Activated naive CD8-positive, alpha-beta T cell treated with anti-CD3 and anti-CD28 coated beads for 36 hours (primary cell): ENCODE data around the gene GLIS1. TPM values are rescaled to one million over a fixed set of nuclear protein-coding genes. Genes with fewer than 3 reads are reported as not detected.

Experiments used
- DNase-seq: peaks from one replicate; pipeline ENCODE4 v3.0.0; 2021
- H3K27ac Mint-ChIP-seq: one replicate; pipeline ENCODE4 v1.8.0; 2022; ENCODE audit warnings: mild to moderate bottlenecking, moderate library complexity, mixed read lengths
- H3K27me3 Mint-ChIP-seq: one replicate; pipeline ENCODE4 v1.8.0; 2022; ENCODE audit warnings: mild to moderate bottlenecking, mixed read lengths
- H3K36me3 Mint-ChIP-seq: one replicate; pipeline ENCODE4 v1.8.0; 2021; ENCODE audit warnings: mild to moderate bottlenecking, mixed read lengths
- H3K4me1 Mint-ChIP-seq: one replicate; pipeline ENCODE4 v1.8.0; 2021; ENCODE audit warnings: mixed read lengths
- H3K4me3 Mint-ChIP-seq: one replicate; pipeline ENCODE4 v1.8.0; 2022; ENCODE audit warnings: mild to moderate bottlenecking, moderate library complexity, mixed read lengths
- H3K9me3 Mint-ChIP-seq: one replicate; pipeline ENCODE4 v1.8.0; 2022; ENCODE audit warnings: mixed read lengths
- total RNA-seq, 2 experiments: library from RNA; stranded (reverse); gene quantifications; one replicate each; pipeline ENCODE4 v1.2.3, GENCODE V29; 2021

Gene GLIS1
- total RNA-seq, 2 experiments from 2014 or later, result 0.10 TPM; not detected in 1

DNA sequence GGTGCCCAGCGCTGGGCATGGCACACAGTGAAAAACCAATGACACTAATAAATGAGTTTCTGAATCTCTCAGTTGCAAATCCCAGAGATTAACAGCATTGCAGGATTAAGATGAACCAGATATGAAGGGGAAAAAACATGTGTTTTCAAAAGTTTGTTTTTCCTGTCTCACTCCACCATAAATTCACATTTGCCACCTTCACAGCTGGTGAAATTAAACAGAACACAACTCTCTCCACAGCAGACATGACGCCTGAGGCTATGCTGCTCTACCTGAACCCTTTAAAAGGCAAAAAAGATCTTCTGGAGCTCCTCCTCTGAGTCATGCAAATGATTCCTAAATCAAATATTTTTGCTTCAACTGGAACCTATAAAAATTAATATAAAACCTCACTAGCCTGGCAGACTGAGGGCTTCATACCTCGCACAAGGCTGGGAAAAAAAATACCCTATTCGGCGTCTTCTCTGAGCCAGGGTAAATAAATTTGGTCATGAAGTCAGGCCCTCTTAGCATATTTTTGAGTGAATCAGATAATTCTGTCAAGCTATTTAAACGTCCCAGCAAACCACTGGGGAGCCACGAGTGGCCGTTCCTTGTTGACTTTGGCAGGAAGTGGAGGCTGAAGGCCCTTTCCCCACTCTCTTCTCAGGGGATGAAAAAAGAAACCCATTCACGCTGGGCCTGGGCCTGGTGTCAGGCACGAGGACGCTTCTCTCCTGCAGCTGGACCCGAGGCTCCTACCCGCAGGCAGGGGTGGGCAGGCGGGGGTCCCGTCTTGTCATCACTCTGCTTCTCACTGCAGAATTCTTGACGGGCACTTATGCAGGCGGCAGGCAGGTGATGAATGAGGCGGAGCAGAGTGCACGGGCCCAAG is 226.8 kb downstream of the GLIS1 start:
- Mint-ChIP-seq H3K27ac (no peak overlapping the region), H3K4me1 (no peaks in the 10 kb centered on the region), H3K36me3 (no peaks in the 10 kb centered on the region), H3K4me3 (no peak overlapping the region), H3K9me3 (no peaks in the 10 kb centered on the region), H3K27me3 (peaks cover 3% of the 10 kb centered on the region)
- no peak for DNase-seq

DNA sequence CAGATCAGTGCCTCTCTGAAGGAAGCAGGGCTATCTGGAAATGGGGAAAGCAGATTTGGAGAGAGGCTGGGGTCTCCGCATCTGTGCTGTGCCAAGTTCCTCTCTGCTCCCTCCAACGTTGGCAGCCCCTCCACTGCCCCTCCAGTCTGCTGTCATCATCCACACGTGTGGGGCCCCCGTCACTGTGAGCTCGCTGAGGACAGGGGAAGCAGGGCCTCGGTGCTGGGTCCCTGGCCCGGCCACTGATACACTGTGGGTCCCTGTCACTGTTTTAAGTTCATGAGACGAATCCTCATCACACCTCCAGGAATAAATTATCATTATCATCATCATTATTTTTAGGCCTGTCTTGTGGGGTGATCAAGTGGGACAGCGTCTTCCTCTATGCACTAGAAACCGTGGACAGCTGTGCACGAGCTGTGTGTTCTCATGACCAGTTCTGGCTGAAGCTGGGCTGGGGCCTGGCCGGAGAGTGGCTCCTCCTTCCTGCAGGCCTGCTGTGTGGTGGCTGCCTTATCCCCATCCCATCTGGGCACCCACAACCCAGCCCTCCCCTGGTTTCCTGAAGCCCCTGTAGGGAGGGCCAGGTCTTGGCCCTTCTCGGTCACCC is 227.5 kb downstream of the GLIS1 start:
- H3K4me3 Mint-ChIP-seq, result no peak overlapping the region
- H3K4me1 Mint-ChIP-seq, result no peaks in the 10 kb centered on the region
- no peak for DNase-seq
- H3K9me3 Mint-ChIP-seq, result no peaks in the 10 kb centered on the region
- H3K27me3 Mint-ChIP-seq, result peaks cover 3% of the 10 kb centered on the region
- no peak overlapping the region for H3K27ac Mint-ChIP-seq
- H3K36me3 Mint-ChIP-seq, result no peaks in the 10 kb centered on the region

DNA sequence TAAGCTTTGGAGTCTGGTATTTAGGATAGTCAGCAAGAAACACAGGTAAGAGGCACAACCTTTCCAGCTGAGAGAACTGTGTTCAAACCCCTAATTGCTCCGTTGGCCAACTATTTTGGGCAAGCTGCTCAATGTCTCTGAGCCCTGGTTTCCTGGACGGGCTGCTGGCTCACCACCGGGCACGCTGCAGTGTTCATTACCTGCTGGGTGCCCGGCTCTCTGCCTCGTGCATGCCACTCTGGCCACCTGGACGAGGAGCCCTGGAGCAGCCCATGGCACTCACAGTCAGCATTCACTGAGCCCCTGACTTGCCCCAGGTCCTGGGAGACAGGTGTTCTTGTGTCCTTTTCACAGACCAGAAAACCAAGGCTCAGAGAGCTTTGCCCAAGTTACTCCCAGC is 228.7 kb downstream of the GLIS1 start:
- no peak for DNase-seq
- H3K27me3 Mint-ChIP-seq, result peaks cover 3% of the 10 kb centered on the region
- no peak overlapping the region for H3K27ac Mint-ChIP-seq
- H3K4me3 Mint-ChIP-seq, result no peak overlapping the region
- no peaks in the 10 kb centered on the region for H3K36me3 Mint-ChIP-seq
- H3K9me3 Mint-ChIP-seq, result no peaks in the 10 kb centered on the region
- H3K4me1 Mint-ChIP-seq, result no peaks in the 10 kb centered on the region

DNA sequence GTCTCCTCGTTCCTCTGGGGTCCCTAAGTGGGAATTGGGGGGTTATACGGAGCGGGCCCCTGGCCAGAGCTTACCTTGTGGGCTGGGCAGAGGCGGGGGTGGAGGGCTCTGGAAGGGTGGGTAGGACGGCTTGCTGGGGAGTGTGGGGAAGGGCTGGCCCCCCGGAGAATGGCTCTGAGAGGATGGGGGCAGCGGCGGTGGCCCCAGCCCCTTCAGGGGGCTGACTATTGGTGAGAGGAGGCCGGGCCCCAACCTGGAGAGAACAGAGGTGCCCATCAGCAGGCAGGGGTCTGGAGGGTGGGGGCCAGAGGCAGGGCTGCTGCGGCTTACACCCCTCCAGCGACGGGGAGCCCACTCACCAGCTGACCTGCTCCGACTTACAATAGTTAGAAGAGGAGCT is 229.2 kb downstream of the GLIS1 start:
- H3K27me3 Mint-ChIP-seq, result peaks cover 3% of the 10 kb centered on the region
- no peak overlapping the region for H3K27ac Mint-ChIP-seq
- no peak for DNase-seq
- no peaks in the 10 kb centered on the region for H3K9me3 Mint-ChIP-seq
- no peaks in the 10 kb centered on the region for H3K36me3 Mint-ChIP-seq
- H3K4me3 Mint-ChIP-seq, result no peak overlapping the region
- H3K4me1 Mint-ChIP-seq, result no peaks in the 10 kb centered on the region

DNA sequence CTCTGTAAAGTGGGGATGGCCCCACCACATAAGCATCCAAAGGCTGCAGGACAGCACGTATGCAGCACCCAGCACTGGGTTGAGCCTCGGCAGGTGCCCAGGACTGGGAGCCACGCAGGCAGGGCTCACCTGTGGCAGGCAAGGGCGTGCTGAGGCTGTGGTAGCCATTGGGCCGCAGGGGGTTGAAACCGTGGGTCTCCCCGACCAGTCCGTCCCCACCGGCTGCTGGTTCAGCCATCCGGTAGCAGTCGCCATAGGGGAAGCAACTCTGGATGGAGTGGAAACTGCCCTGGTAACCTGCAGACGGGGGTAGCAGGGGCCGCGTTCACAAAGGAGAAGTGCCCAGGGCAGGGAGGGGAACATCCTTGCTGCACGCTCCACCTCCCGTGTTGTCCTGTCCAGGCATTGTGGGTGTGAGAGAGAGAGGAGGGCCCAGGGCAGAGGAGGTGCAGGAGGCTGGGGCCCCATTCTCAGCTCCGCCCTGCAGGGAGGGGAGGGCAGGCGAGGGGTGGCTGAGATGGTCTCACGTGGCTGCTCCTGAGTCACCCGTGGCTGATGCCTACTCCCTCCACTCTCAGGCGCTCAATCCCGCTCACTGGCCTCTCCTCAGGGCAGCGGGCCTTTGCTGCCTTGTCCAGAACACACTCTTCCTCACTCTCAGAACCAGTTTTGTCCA is 229.8 kb downstream of the GLIS1 start:
- H3K4me1 Mint-ChIP-seq, result no peaks in the 10 kb centered on the region
- no peaks in the 10 kb centered on the region for H3K36me3 Mint-ChIP-seq
- H3K27ac Mint-ChIP-seq, result no peak overlapping the region

DNA sequence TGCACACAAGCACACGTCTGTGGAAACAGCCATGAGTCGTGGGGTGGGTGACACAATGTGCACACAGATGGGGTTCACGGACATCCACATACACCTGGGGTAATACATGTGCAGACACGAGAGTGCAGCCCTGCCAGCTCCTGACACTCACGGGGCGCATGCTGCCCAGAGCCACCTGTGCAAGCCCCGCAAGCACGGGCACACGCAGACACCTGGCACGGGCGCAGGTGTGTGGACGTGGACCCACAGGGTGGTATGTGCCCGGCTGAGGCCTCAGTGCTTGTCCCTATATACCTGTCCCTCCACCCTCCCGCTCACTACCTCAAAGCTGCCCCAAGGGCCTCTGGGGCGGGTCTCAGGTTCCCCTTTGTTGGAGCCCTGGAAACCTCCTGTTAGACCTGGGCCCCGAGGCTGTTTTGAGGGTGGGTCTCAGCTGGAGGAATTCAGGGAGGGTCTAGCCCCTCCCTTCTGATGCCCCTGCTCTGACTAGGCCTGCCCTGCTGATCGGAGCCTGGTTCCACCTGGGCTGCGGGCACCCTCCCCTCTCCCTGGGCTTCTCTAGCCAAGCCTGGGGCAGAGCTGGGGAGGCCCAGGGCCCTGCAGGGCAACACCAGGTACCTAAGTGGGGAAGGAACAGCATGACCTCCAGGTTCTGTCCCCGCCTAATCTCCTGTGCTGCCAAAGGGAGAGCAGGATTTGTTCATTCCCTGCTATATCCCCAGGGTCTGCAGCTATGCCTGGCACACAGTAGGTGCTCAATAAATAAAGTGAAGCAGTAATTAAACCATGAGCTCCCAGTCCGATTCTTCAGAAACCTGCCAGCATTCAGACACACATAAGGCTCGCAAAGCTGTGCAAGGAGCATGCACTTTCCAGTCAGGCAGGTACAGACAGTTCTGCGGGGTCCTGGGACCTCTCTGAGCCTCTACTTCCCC is 230.6 kb downstream of the GLIS1 start:
- Mint-ChIP-seq H3K4me3 (no peak overlapping the region), H3K9me3 (no peaks in the 10 kb centered on the region), H3K4me1 (no peaks in the 10 kb centered on the region), H3K36me3 (no peaks in the 10 kb centered on the region), H3K27me3 (peaks cover 3% of the 10 kb centered on the region), H3K27ac (no peak overlapping the region)
- DNase-seq, result no peak

More for the DNA sequence above, 229.8 kb downstream of the GLIS1 start:
- no peak for DNase-seq
- H3K27me3 Mint-ChIP-seq, result peaks cover 3% of the 10 kb centered on the region
- H3K9me3 Mint-ChIP-seq, result no peaks in the 10 kb centered on the region
- no peak overlapping the region for H3K4me3 Mint-ChIP-seq

DNA sequence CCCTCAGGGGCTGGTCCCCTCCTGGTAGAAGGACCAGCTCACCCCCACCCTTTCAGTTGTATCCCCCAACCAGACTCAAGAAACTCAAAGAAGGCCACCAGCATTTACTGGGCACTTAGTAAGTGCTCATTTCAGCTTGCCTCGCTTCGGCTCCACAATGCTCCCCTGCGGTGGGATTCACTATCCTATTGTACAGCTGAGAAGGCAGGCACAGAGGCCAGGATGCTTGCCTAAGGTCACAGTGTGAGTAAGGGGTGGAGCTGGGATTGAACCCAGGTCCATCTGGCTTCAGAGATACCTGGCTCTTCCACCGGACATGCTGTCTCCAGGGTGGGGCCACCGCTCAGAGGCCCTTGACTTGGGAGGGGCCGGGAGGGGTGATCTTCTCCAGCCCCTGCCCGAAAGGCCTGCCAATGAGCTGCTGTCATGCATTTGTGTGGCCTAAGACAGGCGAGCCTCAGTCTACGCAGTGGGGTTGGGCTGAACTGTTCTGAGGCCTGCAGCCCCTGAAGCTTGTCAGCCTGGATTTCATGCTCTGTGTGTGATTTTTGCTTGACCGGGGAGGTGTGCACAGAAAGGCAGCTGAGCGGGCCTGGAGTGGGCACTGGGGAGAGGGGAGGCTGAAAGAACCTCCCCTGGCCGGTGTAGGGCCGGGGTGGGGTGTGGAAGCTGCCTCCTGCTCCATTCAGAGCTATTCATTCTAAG is 231.7 kb downstream of the GLIS1 start:
- H3K36me3 Mint-ChIP-seq, result no peaks in the 10 kb centered on the region
- DNase-seq, result no peak
- no peaks in the 10 kb centered on the region for H3K9me3 Mint-ChIP-seq
- H3K27ac Mint-ChIP-seq, result no peak overlapping the region
- peaks cover 3% of the 10 kb centered on the region for H3K27me3 Mint-ChIP-seq
- no peaks in the 10 kb centered on the region for H3K4me1 Mint-ChIP-seq
- no peak overlapping the region for H3K4me3 Mint-ChIP-seq

DNA sequence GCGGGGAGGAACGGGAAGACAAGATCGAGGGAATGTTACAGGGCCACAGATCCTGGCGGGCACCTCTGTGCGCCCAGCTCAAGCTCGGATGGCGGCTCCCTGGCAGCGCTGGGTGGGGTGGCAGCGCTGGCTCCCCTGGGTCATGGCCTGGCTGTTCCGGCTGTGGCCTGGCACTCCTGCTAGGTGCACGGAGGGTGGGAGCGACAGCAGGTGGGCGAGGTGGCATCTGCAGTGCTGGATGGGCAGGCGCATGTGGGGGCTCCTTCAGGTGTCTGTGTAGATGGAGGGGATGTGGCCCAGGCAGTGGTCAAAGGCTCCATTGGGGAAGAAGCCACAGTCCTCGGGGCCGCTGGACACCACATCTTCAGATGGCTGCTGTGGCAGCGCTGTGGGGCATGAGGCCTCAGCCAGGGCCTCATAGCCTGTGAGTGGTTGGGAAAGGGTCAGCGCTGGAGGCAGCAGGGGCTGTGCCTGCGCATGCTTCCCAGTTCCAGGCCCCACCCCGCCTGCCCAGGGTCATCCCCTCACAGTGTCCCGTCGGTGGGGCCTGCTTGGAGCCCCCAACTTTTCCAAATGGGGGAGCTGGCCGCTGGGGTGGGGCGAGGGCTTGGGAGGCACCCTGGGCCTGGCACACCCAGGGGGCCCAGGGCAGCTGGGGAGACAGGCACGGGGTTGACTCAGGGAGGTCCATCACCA is 232.5 kb downstream of the GLIS1 start:
- H3K27ac Mint-ChIP-seq, result no peak overlapping the region
- H3K36me3 Mint-ChIP-seq, result no peaks in the 10 kb centered on the region
- H3K27me3 Mint-ChIP-seq, result peaks cover 3% of the 10 kb centered on the region
- H3K9me3 Mint-ChIP-seq, result no peaks in the 10 kb centered on the region
- no peak overlapping the region for H3K4me3 Mint-ChIP-seq
- no peaks in the 10 kb centered on the region for H3K4me1 Mint-ChIP-seq
- no peak for DNase-seq

DNA sequence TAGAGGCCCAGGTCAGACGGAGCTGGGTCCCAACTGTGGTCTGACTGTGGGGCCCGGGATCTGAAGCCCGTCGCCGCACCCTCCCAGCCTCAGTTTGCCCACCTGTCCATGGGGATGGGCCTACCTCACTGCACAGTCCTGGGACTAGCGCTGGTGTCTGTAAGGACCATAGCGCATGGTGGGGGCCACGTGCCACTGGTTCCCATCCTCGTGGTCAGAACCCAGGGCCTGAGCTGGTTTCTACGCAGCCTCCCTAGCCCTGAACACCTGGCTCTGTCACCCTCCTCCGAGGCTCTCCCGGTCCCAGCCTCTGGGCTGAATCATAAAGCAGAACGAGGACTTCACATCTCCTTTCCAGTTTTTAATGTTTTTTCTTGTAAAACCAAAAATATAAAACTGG is 233.1 kb downstream of the GLIS1 start:
- no peaks in the 10 kb centered on the region for H3K9me3 Mint-ChIP-seq
- H3K27ac Mint-ChIP-seq, result no peak overlapping the region
- H3K4me3 Mint-ChIP-seq, result no peak overlapping the region
- no peaks in the 10 kb centered on the region for H3K4me1 Mint-ChIP-seq
- no peaks in the 10 kb centered on the region for H3K36me3 Mint-ChIP-seq
- no peak for DNase-seq
- H3K27me3 Mint-ChIP-seq, result peaks cover 3% of the 10 kb centered on the region

DNA sequence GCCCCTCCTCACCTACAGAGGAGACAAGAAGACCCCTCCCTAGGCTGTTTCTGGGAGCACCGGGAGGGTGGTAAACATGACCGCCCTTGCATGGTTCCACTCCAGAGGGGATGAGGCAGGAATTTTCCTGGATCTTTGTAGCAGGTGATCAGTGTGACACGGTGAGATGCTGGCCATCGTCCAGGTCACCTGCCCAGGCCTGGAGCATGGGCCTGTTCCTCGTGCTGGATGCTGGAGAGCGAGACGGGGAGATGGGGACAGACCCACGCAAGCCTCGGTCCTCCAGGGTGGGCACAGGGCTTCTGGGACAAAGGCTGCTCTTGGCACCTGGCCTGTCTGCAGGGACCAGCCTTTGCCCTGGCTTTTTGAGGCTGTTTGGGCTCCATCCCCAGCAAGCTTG is 233.6 kb downstream of the GLIS1 start:
- Mint-ChIP-seq H3K4me1 (no peaks in the 10 kb centered on the region), H3K36me3 (no peaks in the 10 kb centered on the region), H3K9me3 (no peaks in the 10 kb centered on the region), H3K27ac (no peak overlapping the region), H3K27me3 (peaks cover 3% of the 10 kb centered on the region), H3K4me3 (no peak overlapping the region)
- no peak for DNase-seq

DNA sequence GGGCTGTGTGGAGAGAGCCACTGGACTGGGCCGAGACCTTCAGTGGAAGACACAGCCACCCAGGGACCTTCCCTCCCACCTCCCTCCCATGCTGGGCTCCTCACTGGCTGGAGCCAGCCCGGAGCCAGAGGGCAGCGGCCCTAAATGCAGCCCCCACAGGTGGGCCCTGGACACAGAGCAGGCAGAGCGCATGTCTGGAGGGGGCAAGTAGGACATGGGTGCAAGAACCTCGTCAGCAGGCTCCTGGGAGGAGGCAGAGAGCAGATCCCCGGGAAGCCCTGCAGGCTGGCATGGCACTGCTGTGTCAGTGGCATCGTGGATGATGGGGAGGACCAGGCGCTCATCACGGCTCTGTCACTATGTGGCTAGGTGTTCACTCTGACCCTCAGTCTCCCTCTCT is 234.1 kb downstream of the GLIS1 start:
- Mint-ChIP-seq H3K9me3 (no peaks in the 10 kb centered on the region), H3K27me3 (peaks cover 3% of the 10 kb centered on the region)

DNA sequence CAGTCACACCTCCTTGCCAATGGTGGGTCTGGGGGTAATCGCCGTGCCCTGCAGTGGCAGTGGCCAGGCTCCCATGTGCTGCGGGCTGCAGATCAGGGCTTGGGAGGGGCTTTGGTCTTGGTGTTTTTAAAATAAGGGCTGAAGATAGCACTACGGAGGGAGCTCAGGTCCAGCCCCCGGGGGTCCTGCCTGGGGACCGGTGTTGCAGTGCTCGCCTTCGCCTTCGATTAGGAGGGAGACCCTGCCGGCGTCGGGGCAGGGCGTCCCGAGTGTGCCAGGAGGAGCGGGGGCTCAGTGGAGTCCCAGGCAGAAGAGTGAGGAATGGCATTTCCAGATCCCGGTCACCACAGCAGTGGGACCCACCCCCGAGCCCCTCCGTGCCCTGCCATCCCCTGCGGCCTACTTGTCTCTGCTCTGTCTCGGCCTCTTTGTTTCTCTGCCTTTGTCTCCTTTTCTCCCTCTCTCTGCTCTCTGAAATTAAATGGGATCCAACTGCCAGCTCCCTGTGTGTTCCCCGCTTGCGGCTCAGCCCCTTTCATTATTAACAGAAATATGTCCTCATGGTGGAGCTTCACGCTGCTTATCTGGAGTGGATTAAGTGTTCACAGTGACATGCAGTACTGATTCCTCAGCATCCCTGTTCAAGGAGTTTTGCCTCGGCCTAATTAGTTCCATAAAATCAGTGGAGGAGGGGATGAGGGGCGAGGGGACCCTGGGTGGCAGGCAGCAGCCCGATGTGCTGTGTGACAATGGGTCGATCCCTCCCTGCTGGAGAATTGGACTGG is 235.3 kb downstream of the GLIS1 start:
- no peaks in the 10 kb centered on the region for H3K4me1 Mint-ChIP-seq
- no peaks in the 10 kb centered on the region for H3K27me3 Mint-ChIP-seq
- H3K36me3 Mint-ChIP-seq, result no peaks in the 10 kb centered on the region

More for the DNA sequence above, 234.1 kb downstream of the GLIS1 start:
- Mint-ChIP-seq H3K36me3 (no peaks in the 10 kb centered on the region), H3K4me3 (no peak overlapping the region), H3K27ac (no peak overlapping the region), H3K4me1 (no peaks in the 10 kb centered on the region)
- no peak for DNase-seq

More for the DNA sequence above, 235.3 kb downstream of the GLIS1 start:
- Mint-ChIP-seq H3K27ac (no peak overlapping the region), H3K9me3 (no peaks in the 10 kb centered on the region), H3K4me3 (no peak overlapping the region)
- no peak for DNase-seq
